Large intestine (tissue), 3 donors: Measurements from ENCODE around the gene PLCH2. TPM values are rescaled to one million over a fixed set of nuclear protein-coding genes. Genes with fewer than 3 reads are reported as not detected.
A peak's percentile ranks its signal among the peaks of the same experiment; 100 is the strongest.
"Not testable (repeated sequence)": the region's sequence is repeated elsewhere in the genome, so short reads cannot be mapped to it uniquely, and the experiment has no call there.

Source experiments
- DNase-seq, 2 donors: peaks; one replicate each; pipeline versions ENCODE4 v3.0.0 to v3.0.0-alpha.2; 2013
- H3K27ac ChIP-seq: one replicate; pipeline ENCODE4 v1.5.1; 2013; ENCODE audit warnings: low read length
- H3K27me3 ChIP-seq: 2 replicates; pipeline ENCODE4 v1.6.1; 2013; ENCODE audit warnings: low read length; ENCODE audit not compliant: control insufficient read depth, insufficient read depth
- H3K36me3 ChIP-seq: 2 replicates; pipeline ENCODE4 v1.6.1; 2013; ENCODE audit warnings: low read length; ENCODE audit not compliant: control insufficient read depth, insufficient read depth
- H3K4me1 ChIP-seq: one replicate; pipeline ENCODE4 v1.6.1; 2013; ENCODE audit warnings: low read length; ENCODE audit not compliant: control insufficient read depth, insufficient read depth
- H3K4me3 ChIP-seq: one replicate; pipeline ENCODE4 v1.5.1; 2013; ENCODE audit warnings: low read length
- H3K9me3 ChIP-seq: one replicate; pipeline ENCODE4 v1.6.1; 2013; ENCODE audit warnings: mild to moderate bottlenecking, low read depth, low read length, moderate library complexity; ENCODE audit not compliant: control insufficient read depth
- WGBS: methylation state at CpG from one replicate; pipeline ENCODE4 v1.1.5; 2013; ENCODE audit warnings: low lambda C conversion rate; ENCODE audit not compliant: insufficient coverage; 5-methylcytosine and 5-hydroxymethylcytosine counted together
- polyA plus RNA-seq: library from polyadenylated mRNA; unstranded; fragments of 120-200 nt; gene quantifications from one replicate; pipeline ENCODE4 v1.2.1, GENCODE V29; 2013

PLCH2 gene
- polyA plus RNA-seq, 1 donor, result 5.0 TPM

DNA sequence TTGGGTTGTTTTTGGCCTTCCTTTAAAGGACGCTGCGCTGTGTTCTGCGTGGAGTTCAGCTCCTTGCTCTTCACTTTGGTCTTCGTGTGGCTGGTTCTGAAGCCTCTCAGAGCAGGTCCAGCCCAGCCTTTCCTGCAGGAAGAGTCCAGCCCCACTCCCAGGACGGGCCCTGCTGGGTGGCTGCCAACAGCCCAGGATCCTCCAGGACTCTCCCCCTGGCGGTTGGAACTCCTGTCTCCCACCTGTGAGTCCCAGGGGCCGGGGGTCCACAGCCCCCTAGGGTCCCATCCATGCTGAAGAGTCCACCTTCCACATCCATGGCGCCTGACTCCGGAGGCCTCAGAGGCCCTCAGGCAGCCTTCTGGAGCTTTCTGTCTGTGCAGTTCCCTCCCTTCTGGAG, 75.5 kb downstream of the PLCH2 start:
- not testable (repeated sequence) for H3K36me3 ChIP-seq, H3K27ac ChIP-seq, DNase-seq, H3K9me3 ChIP-seq, H3K27me3 ChIP-seq, H3K4me3 ChIP-seq
- WGBS, result no CpG with 5 or more reads among the region's 9 CpGs
- H3K4me1 ChIP-seq, result peaks cover 48% of the 10 kb centered on the region

DNA sequence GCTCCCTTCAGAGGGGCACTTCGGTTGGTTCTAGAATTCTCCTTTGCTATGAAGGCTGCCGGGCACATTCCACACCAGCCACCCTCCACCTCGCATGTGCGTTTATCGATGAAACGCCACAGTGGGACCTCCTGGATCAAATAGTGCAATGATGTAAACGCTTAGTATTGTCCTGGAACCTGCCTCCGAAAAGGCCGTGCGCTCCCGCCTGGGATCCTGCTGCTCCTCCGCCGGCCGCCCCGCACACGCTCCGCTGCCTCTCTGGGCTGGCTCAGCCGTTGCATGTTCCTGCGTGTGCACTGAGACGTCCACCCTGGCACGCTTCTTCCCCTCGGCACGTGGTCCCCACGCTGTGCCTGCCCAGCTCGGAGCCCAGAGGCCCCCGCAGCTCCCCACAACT, 76.1 kb downstream of the PLCH2 start:
- Histone ChIP-seq H3K4me1 (peaks cover 42% of the 10 kb centered on the region), H3K27ac (no peak overlapping the region), H3K9me3 (no peaks in the 10 kb centered on the region), H3K36me3 (peaks cover 3% of the 10 kb centered on the region), H3K4me3 (no peak overlapping the region), H3K27me3 (no peaks in the 10 kb centered on the region)
- WGBS, result no CpG with 5 or more reads among the region's 26 CpGs
- no peak for DNase-seq

DNA sequence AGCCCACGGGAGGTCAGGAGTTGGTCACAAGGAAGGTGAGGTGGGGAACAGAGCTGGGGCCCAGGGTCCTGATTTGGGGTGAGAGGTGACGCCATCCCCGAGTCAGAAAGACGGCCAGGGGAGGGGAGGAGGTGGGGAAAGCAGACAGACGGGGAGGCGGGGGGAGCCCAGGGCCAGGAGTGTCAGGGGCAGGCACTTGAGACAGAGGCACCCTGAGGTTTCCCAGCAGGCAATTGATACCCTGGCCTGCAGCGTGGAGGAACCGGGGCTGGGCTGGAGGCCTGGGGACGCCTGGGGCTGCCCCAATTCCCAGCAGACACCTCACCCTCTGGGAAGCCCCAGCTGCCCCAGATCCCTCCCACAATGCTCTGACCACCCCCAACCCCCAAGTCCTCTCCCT, 77.0 kb downstream of the PLCH2 start:
- H3K27ac ChIP-seq, H3K36me3 ChIP-seq, H3K9me3 ChIP-seq, H3K27me3 ChIP-seq, DNase-seq, H3K4me3 ChIP-seq: not testable (repeated sequence)
- no CpG with 5 or more reads among the region's 9 CpGs for WGBS
- H3K4me1 ChIP-seq, result peaks cover 40% of the 10 kb centered on the region

DNA sequence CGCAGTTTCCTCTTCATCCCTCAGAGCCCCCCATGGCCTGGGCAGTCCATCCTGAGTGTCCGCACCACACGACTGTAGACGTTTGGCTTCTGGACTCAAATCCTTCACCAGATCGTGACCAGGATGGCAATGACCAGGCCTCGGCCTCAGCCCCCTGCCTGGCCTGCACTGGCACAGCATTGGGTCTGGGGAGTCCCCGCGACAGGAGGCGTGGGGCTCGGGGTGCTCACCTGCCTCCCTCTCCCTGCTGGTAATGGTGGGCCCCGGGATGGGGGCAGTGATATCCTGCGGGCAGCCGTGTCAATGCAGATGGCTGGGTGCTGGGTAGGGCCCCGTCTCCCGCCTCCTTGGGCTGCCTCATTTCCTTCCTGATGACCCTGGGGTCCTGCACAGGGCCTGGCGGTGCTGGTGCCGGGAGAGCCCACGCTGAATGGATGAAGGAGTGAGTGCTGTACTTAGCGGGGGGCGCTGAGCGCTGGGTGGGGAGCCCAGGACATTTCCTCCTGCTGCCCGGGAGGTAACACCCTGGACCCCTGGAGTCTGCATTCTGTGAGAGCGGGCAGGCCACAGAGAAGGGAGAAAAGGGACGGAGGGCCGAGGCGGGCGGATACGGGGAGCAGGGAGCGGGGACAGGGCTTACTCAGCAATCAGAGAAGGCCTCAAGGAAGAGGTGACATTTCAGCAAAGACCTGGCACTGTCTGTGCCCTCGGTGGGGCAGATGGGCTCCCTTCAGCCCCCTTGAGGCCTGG, 78.0 kb downstream of the PLCH2 start:
- Histone ChIP-seq H3K4me3 (no peak overlapping the region), H3K9me3 (no peaks in the 10 kb centered on the region), H3K4me1 (peaks cover 40% of the 10 kb centered on the region), H3K27ac (peak overlapping the region; percentile 98), H3K27me3 (no peaks in the 10 kb centered on the region), H3K36me3 (peaks cover 16% of the 10 kb centered on the region)
- WGBS, result no CpG with 5 or more reads among the region's 30 CpGs
- DNase-seq, result no peak

DNA sequence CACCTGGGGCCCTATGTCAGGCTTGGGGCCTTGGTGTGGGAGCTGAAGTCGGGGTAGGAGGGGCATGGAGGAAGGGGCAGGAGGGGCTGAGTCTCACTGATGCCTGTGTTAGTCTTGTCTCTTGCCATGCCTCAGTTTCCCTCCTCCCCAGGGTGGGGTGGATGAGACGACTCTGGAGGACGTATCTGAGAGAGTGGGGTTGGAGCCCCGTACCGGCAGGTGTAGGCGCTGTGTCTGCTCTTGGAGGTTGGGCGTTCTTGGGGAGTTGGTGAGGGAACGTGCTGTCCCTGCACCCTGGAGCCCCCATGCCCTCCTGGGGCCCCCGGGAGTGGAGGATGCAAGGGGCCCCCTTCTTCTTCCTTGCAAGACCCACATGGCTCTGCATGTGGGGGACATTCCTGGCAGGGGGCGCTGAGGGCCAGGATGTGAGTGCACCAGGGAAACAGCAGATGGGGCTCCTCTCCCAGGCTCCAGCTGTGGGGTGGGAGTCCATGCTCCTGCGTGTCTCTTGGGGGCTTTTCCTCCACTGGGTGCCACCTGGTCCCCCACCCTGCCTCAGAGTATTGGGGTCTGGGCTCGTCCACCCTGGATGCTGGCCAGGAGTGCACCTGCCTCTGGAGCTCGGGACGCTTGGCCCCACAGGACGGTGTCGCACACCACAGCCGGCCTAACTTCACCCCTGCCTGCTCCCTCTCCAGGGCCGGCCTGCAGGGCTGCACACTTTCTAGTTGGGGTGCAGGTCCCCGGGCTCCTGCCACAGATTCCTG, 78.7 kb downstream of the PLCH2 start:
- Histone ChIP-seq H3K27me3 (no peaks in the 10 kb centered on the region), H3K4me3 (peak overlapping the region; percentile 83), H3K9me3 (no peaks in the 10 kb centered on the region), H3K36me3 (peaks cover 23% of the 10 kb centered on the region), H3K4me1 (peaks cover 43% of the 10 kb centered on the region), H3K27ac (peak overlapping the region; percentile 98)
- WGBS, result no CpG with 5 or more reads among the region's 19 CpGs
- DNase-seq, result peak; percentile 38 to 71

Other genes starting within 250 kb of the PLCH2 start
- gene SKI, start 248.0 kb upstream of the PLCH2 start, polyA plus RNA-seq, result 46.1 TPM
- gene MORN1, start 84.7 kb upstream of the PLCH2 start, polyA plus RNA-seq, result 10.3 TPM
- 139 TPM for gene RER1, start 84.4 kb upstream of the PLCH2 start, polyA plus RNA-seq
- 20.5 TPM for gene PEX10, start 63.7 kb upstream of the PLCH2 start, polyA plus RNA-seq
- gene PANK4, start 50.3 kb downstream of the PLCH2 start, polyA plus RNA-seq, result 20.7 TPM
- 0.31 TPM for gene HES5, start 54.0 kb downstream of the PLCH2 start, polyA plus RNA-seq
- 318 TPM for gene TNFRSF14, start 80.1 kb downstream of the PLCH2 start, polyA plus RNA-seq
- 120 TPM for gene PRXL2B, start 110.5 kb downstream of the PLCH2 start, polyA plus RNA-seq
- gene MMEL1, start 156.7 kb downstream of the PLCH2 start, polyA plus RNA-seq, result 14.3 TPM